RCC 7860 (cell line): Measurements from ENCODE around the gene PLB1.

Experiments
- DNase-seq: peaks from one replicate; pipeline ENCODE4 v3.0.0-alpha.2; 2015; ENCODE audit warnings: low spot score
- FAIRE-seq: peaks from 2 replicates; lab custom pipeline; 2012; peaks lifted over from hg19 to GRCh38; lab: Jason Lieb, UNC

PLB1 gene

DNA sequence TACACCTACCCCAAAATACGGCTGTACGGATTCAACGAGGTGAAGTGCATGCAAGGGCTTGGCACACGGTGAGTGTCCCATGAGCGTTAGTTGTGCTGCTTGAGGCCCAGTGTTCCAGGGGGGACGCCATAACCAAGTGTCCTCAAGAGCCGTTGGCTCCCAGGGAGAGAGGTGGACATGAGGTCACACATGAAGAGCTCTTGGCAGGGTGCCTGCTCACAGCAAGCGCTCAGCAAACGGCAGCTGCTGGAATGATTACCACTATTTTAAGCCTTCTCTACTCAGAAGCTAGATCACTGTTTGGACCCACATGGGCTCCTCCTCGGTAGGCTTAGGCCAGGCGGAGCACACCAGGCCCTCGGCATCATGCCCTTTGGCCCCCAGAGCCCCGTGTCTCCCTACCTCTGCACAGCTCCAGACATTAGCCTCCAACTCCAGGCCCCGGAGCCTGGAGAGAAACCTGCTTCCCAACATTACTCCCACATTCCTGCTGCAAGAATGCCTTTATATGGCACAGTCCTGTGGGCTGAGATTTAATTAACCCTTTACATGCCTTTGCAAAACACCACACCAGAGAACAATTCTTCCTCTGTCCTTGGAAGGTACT lies 187.3 kb downstream of the PLB1 start:
- FAIRE-seq (peak; percentile 82), DNase-seq (peak; percentile 92)

DNA sequence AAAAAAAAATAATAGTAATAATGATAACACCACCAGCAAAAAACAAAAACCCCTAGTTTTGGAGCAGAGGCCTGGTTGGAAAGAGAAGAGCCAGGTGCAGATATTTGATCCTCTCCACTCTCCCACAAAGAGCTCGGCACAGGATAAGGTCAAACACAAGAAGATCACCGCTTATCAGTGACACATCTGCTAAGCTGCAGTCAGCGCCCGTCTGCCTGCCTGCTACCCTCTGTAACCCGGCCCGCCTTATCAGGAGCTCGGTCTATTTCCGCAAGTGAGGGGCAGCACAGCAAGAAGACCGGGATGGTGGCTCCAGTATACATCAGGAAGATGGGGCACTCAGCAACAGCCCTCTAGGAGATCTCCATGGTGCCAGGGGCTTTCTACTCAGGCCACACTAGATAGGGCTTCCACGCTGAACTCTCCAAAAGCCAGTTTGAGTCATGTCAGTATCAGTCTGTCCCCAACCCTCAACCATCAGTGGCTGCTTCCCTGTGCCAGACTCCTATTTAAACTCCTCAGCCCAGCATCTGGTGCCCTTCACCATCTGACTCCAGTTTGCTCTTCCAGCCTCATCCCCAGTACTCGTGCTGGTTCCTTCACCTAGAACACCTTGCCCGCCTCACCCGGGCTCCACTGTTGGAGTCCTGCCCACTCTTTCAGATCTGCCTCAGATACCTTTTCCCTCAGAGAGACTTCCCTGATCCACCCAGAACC lies 188.4 kb downstream of the PLB1 start:
- FAIRE-seq = no peak
- DNase-seq = no peak

DNA sequence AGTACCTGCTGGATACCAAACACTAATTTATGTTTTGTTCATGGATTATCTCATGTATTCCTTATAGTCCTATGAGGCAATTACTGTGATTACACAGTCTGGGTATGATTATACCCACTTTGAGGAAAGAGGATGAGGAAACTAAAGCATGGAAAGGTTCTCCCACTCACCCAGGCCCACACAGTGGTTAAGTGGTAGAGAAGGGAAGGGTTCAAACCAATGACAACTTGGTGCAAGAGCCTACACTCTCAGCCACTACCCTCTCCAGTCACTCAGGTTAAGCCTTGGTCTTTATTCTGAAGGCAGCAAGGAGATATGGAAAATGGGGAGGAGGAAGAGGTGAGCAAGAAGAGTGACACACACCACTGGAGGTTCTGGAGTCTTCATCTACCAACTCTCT lies 191.3 kb downstream of the PLB1 start:
- no peak for DNase-seq
- FAIRE-seq = no peak

DNA sequence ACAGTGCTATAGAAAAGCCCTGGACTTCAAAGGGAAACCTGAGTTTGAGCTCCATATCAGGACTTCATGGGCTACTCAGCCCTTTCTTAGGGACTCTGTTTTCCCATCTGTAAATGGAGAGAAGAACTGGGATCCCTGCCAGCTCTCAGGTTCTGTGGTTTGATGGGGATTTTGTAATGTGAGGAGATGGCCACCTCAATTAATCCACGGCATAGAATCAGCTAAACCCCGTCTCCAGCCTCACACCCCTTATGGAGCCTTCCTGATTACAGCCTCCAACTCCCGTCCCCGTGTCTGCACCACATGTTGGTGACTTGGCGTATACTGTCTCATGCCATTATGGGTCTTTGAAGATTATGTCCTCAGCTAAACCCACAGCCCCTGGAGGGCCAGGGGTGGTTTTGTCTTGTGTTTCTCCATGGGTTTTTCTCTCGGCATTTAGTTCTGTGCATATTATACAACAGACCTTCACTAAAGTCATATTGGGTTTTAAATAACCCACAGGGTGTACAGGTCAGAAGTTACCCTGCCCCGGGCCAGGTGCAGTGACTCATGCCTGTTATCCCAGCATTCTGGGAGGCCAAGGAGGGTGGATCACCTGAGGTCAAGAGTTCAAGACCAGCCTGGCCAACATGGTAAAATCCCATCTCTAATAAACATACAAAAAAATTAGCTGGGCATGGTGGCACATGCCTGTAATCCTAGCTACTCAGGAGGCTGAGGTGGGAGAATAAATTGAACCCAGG lies 192.0 kb downstream of the PLB1 start:
- FAIRE-seq = peak; percentile 21

DNA sequence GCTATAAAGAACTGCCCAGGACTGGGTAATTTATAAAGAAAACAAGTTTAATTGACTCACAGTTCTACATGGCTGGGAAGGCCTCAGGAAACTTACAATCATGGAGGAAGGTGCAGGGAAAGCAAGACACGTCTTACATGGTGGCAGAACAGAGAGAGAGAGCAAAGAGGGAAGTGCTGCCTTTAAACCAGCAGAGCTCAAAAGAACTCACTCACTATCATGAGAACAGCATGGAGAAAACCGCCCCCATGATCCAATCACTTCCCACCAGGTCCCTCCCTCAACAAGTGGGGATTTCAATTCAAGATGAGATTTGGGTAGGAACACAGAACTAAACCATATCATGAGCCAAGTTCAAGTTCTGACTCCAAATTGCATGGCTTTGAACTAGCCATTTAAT lies 193.0 kb downstream of the PLB1 start:
- FAIRE-seq (no peak), DNase-seq (no peak)

More for the DNA sequence above, 192.0 kb downstream of the PLB1 start:
- peak; percentile 44 for DNase-seq

DNA sequence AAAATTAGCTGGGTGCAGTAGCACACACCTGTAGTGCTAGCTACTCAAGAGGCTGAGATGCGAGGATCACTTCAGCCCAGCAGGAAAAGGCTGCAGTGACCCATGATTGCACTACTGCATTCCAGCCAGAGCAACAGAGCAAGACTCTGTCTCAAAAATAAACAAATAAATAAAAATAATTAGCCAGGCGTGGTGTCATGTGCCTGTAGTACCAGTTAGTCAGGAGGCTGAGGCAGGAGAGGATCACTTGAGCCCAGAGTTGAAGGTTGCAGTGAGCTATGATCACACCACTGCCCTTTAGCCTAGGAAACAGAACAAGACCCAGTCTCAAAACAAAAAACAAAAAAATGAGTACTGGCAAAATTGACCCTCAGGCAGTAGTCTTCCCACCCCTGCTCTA lies 193.9 kb downstream of the PLB1 start:
- FAIRE-seq (no peak), DNase-seq (no peak)

DNA sequence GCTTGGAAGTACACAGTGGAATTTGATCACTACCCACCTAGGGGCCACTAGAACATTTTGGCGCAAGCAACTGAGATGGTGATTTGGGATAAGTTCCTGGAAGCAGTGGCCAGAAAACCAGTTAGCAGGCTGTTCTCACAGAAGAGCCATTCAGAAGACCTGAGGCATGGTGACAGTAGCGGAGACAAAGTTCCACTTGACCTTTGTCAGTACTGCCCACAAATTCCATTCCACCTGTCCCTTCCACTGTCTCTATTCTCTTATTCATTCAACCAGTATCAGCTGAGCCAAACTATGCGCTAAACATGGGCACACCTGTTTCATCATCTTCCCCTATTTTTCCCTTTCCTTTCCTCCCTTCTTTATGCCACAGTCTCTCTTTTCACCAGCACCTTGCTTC lies 196.6 kb downstream of the PLB1 start:
- FAIRE-seq = no peak
- DNase-seq = no peak

DNA sequence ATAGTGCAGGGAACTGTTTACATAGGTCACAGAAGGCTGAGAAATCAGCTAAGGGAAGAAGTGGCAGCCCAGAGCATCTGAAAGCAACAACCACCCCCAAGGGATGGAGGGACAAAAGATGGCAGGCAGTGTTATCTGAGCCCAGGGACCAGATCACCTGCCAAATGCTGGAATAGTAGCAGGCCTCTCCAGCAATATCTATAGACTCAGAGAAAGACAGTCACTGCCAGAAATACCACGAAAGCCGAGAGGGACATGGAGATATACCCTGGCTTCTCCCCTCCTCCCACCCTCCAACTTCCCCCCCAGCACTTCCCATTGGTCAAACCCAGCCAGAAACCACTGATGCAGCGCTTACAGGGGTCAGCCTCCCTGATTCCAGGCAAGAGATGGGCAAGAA lies 197.4 kb downstream of the PLB1 start:
- DNase-seq (no peak), FAIRE-seq (no peak)
